MCF 10A (cell line): ENCODE measurements around the gene KRTCAP2. TPM values are rescaled to one million over a fixed set of nuclear protein-coding genes. Genes with fewer than 3 reads are reported as not detected.

Source experiments
- BruUV-seq: library from RNA; stranded (reverse); fragments of 400-500 nt; replicated peaks from 2 replicates; lab custom pipeline; 2021; lab: Mats Ljungman, UMichigan
- CTCF ChIA-PET: fragments of 300-600 bp; sonication (Branson Sonifier 250); formaldehyde crosslinking; extraction: SDS; loops from one replicate; lab custom pipeline; 2021; ENCODE audit warnings: antibody characterized with exemption, inconsistent platforms; lab: Yijun Ruan, JAX
- POLR2A ChIA-PET: fragments of 300-600, 350-650 bp; sonication (Branson Sonifier 250); formaldehyde crosslinking; extraction: SDS; loops from one replicate; lab custom pipeline; 2020; ENCODE audit warnings: antibody characterized with exemption, inconsistent platforms; lab: Yijun Ruan, JAX
- DNase-seq: peaks from one replicate; pipeline ENCODE4 v3.0.0-alpha.2; 2018; ENCODE audit not compliant: unreplicated experiment
- H3K27ac Mint-ChIP-seq: one replicate; pipeline ENCODE4 v1.8.0; 2022; ENCODE audit warnings: mild to moderate bottlenecking, low read depth, mixed read lengths; ENCODE audit not compliant: unreplicated experiment
- H3K27me3 Mint-ChIP-seq: one replicate; pipeline ENCODE4 v1.8.0; 2022; ENCODE audit warnings: mixed read lengths; ENCODE audit not compliant: insufficient read depth, unreplicated experiment
- H3K36me3 Mint-ChIP-seq: one replicate; pipeline ENCODE4 v1.8.0; 2022; ENCODE audit warnings: mild to moderate bottlenecking, moderate library complexity, mixed read lengths; ENCODE audit not compliant: insufficient read depth, unreplicated experiment
- H3K4me1 Mint-ChIP-seq: one replicate; pipeline ENCODE4 v1.8.0; 2022; ENCODE audit warnings: mixed read lengths; ENCODE audit not compliant: insufficient read depth, unreplicated experiment
- H3K4me3 Mint-ChIP-seq: one replicate; pipeline ENCODE4 v1.8.0; 2022; ENCODE audit warnings: mild to moderate bottlenecking, moderate library complexity, mixed read lengths; ENCODE audit not compliant: unreplicated experiment
- H3K9me3 Mint-ChIP-seq: one replicate; pipeline ENCODE4 v1.8.0; 2022; ENCODE audit warnings: mixed read lengths; ENCODE audit not compliant: unreplicated experiment
- intact Hi-C: fragments of 100-400 bp; cut with micrococcal nuclease; formaldehyde crosslinking; loops from 2 replicates; pipeline ENCODE4 v1.14.1; 2022
- total RNA-seq: library from RNA; stranded (reverse); gene quantifications from 2 replicates; pipeline ENCODE4 v1.2.3, GENCODE V29; 2022
- TF ChIP-seq, protein P1 (sequence below): fragments of 200-600 bp; IDR thresholded peaks from one replicate; pipeline ENCODE4 v1.8.0; 2022; ENCODE audit warnings: antibody characterized with exemption, mild to moderate bottlenecking; ENCODE audit not compliant: unreplicated experiment

KRTCAP2 gene
- total RNA-seq, 1 experiment from 2014 or later: 313 TPM

DNA sequence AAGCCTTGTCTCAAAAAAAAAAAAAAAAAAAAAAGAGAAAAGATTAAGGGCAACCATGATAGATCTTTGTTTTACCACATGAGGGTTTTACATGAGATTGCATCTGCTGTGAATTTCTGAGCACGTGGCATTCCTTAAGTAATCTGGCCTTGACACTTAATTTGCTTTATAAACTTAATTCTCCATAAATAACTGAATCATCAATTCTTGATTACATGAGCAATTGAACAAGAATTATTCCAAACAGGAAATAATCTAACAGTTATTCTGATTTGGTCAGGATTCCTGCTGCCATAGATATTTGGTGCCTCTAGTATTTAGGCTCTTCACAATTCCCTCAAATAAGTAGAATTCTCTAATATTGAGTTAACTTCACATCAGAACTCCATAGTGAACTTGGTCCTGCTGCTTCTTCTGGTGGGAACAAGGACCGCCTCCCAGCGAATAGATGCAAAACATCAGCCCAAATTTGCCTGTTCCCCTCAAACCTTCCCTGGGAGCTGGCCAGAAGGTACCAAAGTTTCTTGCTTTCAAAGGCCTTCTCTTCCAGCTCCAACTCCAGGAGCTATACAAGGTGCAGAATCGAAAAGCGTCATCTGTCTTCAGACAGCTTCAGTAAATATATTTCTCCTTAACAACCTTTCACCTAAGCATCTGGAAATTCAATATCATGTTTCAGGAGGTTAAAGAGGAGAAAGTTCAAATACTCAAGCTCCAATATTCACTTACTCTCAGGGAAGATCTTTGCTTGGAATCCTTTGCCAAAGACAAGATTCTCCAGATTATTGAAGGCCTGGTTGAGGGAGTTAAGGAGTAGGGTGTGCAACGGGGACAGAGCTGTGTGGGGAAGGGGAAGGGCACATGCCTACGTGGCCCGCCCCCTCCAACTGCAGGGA, 1.0 kb downstream of the KRTCAP2 start:
- Mint-ChIP-seq H3K4me1 (peaks cover 43% of the 10 kb centered on the region), H3K27me3 (no peaks in the 10 kb centered on the region), H3K9me3 (no peaks in the 10 kb centered on the region), H3K4me3 (peak overlapping the region; percentile 87), H3K36me3 (peaks cover 39% of the 10 kb centered on the region), H3K27ac (peak overlapping the region; percentile 95)
- ChIA-PET CTCF (interaction anchor here (0.5 to 14.5 kb wide), 43 partner anchors 8 to 509 kb away, joined by 3 to 380 read pairs (median 6); partner anchors contain the start of genes ADAM15, DPM3, MTX1 and THBS3), POLR2A (interaction anchor here (0.6 to 15.7 kb wide), 32 partner anchors 8 to 743 kb away, joined by 3 to 215 read pairs (median 8); partner anchors contain the start of genes CKS1B, DPM3, EFNA1 and EFNA3)
- BruUV-seq: TSS peak; percentile 61
- DNase-seq: no peak
- intact Hi-C loops: loop anchor here (5.0 kb wide), 1 partner anchor 200 kb away; the partner anchor contains the start of genes CKS1B and SHC1
- TF ChIP-seq, protein P1, sequence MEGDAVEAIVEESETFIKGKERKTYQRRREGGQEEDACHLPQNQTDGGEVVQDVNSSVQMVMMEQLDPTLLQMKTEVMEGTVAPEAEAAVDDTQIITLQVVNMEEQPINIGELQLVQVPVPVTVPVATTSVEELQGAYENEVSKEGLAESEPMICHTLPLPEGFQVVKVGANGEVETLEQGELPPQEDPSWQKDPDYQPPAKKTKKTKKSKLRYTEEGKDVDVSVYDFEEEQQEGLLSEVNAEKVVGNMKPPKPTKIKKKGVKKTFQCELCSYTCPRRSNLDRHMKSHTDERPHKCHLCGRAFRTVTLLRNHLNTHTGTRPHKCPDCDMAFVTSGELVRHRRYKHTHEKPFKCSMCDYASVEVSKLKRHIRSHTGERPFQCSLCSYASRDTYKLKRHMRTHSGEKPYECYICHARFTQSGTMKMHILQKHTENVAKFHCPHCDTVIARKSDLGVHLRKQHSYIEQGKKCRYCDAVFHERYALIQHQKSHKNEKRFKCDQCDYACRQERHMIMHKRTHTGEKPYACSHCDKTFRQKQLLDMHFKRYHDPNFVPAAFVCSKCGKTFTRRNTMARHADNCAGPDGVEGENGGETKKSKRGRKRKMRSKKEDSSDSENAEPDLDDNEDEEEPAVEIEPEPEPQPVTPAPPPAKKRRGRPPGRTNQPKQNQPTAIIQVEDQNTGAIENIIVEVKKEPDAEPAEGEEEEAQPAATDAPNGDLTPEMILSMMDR: no peak

DNA sequence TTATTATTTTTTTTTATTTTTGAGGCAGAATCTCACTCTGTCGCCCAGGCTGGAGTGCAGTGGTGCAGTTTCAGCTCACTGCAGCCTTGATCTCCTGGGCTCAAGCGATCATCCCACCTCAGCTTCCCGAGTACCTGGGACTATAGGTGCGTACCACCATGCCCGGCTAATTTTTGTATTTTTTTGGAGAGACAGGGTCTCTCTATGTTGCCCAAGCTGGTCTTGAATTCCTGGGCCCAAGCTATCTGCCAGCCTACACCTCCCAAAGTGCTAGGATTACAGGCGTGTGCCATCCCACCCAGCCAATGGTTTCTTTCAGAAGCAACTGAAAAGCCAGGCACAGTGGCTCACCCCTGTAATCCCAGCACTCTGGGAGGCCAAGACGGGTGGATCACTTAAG, 2.3 kb downstream of the KRTCAP2 start:
- Mint-ChIP-seq H3K4me1 (peaks cover 32% of the 10 kb centered on the region), H3K4me3 (peak overlapping the region; percentile 87), H3K27ac (peak overlapping the region; percentile 18)

DNA sequence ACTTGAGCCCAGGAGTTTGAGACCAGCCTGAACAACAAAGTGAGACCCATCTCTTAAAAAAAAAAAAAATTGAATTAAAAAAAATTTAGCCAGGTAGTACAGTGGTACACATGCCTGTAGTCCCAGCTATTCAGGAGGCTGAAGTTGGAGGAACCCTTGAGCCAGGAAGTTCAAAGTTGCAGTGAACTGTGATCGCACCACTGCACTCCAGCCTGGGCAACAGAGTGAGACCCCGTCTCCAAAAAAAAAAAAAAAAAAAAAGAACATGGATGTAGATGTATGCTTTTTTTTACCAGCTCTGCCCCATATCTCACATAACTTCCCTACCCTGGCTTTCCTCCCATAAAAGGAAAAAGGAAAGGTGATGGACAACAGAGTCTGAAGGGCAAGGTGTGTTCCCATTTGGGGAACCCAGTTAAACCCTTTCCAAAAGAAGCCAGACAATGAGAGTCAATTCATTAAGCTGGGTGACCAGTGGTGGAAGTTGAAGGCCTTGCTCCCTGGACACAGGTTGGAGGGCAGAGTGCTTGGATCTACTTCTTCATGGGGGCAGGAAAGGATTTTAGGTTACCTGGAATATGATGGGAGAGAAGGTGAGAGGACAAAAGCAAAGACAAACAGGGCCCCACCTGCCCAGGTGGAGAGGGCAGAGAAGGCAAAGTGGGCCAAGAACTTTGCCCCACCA, 2.9 kb downstream of the KRTCAP2 start:
- Mint-ChIP-seq H3K36me3 (peaks cover 39% of the 10 kb centered on the region), H3K4me3 (no peak overlapping the region), H3K27ac (no peak overlapping the region), H3K9me3 (no peaks in the 10 kb centered on the region), H3K27me3 (no peaks in the 10 kb centered on the region), H3K4me1 (peaks cover 32% of the 10 kb centered on the region)
- no TSS peak for BruUV-seq
- ChIA-PET CTCF (interaction anchor here (0.5 to 14.5 kb wide), 14 partner anchors 13 to 192 kb away, joined by 3 to 380 read pairs (median 6); no protein-coding TSS in a partner anchor), POLR2A (interaction anchor here (0.5 to 5.0 kb wide), 6 partner anchors 34 to 79 kb away, joined by 3 to 75 read pairs (median 6); partner anchors contain the start of genes EFNA1 and SLC50A1)
- DNase-seq: no peak
- TF ChIP-seq, protein P1: no peak
- intact Hi-C loops: loop anchor here (5.0 kb wide), 1 partner anchor 198 kb away; the partner anchor contains the start of genes CKS1B and SHC1

More for the DNA sequence above, 2.3 kb downstream of the KRTCAP2 start:
- POLR2A ChIA-PET: interaction anchor here (0.9 to 5.0 kb wide), 4 partner anchors 35 to 79 kb away, joined by 3 to 75 read pairs (median 32); partner anchors contain the start of genes EFNA1 and SLC50A1
- intact Hi-C loops: loop anchor here (5.0 kb wide), 1 partner anchor 199 kb away; the partner anchor contains the start of genes CKS1B and SHC1
- Mint-ChIP-seq H3K36me3 (peaks cover 39% of the 10 kb centered on the region), H3K9me3 (no peaks in the 10 kb centered on the region), H3K27me3 (no peaks in the 10 kb centered on the region)
- TF ChIP-seq, protein P1: no peak
- CTCF ChIA-PET: interaction anchor here (0.6 to 14.5 kb wide), 14 partner anchors 22 to 622 kb away, joined by 3 to 380 read pairs (median 6); partner anchors contain the start of gene DPM3
- no TSS peak for BruUV-seq
- no peak for DNase-seq
